ENCODE measurements around the gene ZNF324.
"Not testable (repeated sequence)": the region's sequence is repeated elsewhere in the genome, so short reads cannot be mapped to it uniquely, and the experiment has no call there.

ZNF324 gene

DNA sequence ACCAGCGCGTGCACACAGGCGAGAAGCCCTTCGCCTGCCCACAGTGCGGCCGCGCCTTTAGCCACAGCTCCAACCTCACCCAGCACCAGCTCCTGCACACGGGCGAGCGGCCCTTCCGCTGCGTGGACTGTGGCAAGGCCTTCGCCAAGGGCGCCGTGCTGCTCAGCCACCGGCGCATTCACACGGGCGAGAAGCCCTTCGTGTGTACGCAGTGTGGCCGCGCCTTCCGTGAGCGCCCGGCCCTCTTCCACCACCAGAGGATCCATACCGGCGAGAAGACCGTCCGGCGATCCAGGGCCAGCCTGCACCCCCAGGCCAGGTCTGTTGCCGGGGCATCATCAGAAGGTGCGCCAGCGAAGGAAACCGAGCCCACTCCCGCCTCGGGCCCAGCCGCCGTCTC is 4.9 kb downstream of the ZNF324 start:
- no peak for DNase-seq (ENCODE audit: low spot score)

DNA sequence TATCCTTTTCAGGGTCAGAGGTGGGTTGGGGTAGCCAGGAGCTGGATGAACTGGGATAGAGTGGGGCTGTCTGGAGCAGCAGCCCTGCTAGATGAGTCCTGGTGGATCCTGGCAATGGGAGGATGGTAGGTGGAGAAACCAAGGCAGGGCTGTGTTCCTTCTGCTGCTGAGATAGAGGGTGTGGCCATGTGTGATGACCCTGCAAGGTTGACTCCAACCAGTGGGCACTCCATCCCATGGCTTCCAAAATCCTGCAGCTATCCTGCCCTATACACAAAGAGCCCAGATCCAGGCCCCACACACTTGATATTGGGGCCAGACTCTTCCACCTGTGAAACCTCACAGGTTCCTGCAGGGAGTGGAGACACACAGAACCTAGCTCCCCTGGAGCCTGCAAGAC is 6.9 kb downstream of the ZNF324 start:
- no peak for DNase-seq (ENCODE audit: low spot score)

DNA sequence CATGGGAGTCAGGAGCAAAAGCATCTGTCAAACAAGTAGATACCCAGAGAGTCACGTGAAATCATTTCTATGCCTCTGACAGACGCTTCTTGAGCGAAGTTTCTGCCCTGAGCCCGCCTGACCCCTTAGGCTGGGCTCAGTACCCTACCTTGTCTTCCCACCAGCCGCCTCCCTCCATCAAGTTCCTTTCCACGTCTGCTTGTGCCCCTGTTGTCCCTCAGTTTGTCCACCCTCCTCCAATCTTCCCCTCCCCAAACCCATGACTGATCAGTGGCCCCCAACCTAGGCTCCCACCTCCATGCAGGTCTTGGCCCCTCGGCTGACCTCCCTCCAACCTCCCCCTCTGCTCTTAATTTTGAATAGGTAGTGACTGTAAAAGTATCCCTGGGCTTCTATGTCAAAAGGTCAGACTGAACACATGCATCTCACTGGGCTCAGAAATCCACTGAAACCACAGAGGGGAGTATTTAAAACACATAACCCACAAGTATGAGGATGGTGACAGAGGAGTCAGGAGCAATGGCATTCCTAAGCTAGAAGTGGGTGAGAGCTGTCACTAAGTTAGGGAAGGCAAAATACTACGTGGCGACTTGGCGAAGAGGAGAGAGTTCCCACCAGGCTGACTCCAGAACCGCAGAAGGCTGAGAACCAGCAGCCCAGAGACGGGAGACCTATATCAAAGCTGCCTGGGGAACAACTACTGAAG is 7.6 kb downstream of the ZNF324 start:
- DNase-seq (ENCODE audit: low spot score): peak; percentile 94

DNA sequence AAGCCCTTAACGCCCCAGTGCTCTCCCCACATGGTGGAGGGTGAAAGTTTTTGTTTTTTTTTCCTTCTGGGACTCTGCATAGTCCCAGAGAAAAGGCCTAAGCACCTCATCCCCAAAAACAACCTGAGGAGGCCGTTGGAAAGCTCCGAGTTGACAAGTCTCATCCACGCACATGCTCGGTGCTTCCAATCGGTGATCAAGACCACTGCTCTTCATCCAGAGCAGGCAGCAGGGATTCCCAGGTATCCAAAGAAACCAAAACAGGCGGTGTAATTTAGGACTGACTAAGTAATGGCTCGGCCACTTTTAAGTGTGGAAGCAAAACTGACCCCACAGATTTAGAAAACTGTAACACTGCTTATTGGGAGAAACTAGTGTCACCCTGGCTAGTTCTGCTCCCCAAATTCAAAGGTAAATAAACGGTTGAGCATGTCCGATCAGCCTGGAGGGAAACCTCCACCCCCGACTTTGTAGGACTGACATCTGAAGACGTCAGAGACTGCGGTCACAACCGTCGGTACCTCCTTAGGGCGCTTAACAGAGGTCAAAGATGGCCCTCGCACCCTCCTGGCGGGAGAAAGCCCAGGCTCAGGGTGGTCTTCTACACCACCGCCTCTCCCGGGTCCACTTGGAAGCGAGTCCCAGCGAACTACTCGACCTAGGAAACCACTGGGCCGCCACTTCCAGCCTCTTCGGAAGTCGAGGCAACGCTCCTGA is 8.3 kb downstream of the ZNF324 start:
- DNase-seq (ENCODE audit: low spot score): no peak

DNA sequence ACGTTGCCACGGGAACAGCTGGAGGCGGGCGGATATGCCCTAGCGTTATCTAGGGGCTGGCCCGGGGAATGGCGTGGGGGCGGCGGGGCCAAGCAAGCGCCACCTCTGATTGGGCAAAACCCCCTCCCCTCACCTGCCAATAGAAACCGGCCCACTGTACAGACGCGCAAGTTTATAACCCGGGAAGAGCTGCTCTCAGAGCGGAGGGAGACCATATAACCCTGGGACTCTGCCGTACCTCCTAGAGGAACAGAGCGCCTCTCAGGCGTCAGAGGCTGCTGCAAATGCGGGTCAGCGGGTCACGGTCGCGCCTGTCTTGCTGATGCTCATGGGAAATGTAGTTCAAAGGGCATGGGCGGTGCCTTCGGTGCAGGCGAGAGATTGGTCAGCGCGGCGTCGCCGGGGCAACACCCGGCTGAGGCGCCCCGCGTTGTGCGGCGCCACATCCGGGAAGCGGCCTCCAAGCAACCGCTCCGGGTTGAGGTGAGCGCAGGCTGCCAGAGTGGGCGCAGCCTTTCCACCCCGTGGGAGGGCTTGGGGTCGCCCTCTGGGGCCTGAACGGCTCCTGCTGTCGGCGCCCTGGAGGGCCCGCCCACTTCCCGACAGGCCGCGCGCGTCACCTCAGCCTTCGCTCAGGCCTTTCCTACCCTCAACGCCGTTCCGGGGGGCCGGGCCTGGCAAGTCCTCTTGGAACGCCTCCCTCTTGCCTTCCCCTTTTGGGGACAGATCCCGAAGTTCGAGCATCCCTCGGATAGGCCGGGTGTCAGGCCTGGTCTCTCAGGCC is 9.0 kb downstream of the ZNF324 start, which contains the start of gene ZNF446:
ZNF446 (plus strand) TSS at position 639 of the 784 bp plus-strand sequence. CDS start 867 bp downstream, outside the sequence.
- peak; percentile 98 for DNase-seq (ENCODE audit: low spot score)

DNA sequence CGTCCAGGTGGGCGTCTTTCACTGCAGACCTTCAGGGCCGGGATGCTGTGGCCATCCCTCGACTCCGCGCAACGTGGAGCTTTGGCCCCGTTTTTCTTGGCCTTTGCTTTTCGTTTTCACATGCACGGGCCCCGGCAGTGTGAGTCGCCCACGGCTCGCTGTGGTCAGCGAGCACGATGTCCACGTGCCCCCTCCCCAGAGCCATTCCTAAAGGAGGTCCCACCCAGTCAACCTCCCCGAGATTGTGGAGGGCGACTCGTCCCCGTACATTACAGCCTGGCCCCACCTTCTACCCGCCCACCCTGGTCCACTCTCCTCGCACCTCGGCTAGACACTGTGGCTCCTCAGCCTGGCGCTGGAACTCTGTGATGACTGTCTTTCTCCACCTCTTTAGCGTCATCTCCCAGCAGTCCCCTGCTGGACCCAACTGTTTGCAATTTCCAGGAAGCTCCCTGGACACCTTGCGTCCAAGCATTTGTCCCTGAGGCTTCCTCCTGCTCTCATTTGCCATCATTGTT is 9.7 kb downstream of the ZNF324 start:
- peak; percentile 62 for DNase-seq (ENCODE audit: low spot score)

DNA sequence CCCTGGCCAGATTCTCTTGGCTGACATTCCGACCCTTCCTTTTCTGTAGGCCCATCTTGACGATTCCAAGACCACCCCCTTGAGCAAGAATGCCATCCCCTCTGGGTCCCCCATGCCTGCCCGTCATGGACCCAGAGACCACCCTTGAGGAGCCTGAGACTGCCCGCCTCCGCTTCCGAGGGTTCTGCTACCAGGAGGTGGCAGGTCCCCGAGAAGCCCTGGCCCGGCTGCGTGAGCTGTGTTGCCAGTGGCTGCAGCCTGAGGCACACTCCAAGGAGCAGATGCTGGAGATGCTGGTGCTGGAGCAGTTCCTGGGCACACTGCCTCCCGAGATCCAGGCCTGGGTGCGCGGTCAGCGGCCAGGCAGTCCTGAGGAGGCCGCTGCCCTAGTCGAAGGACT is 10.2 kb downstream of the ZNF324 start:
- DNase-seq (ENCODE audit: low spot score): no peak

DNA sequence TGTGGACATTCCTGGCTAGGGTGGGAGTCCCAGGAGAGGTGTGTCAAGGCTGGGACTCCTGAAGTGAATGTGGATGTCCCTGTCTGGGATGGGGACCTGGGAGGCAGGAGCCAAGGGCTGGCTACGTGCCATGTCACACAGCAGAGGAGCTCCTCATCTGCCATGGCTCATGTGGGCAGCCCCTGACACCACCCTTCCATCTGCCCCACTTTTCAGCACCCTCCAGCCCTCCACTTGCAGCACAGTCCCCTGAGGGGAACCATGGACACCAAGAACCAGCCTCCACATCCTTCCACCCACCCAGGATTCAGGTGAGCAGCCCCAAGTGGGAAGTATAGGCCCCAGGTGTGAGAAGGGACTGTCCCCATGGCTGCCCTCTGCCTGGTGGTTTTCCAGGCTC is 11.0 kb downstream of the ZNF324 start:
- DNase-seq (ENCODE audit: low spot score): no peak

DNA sequence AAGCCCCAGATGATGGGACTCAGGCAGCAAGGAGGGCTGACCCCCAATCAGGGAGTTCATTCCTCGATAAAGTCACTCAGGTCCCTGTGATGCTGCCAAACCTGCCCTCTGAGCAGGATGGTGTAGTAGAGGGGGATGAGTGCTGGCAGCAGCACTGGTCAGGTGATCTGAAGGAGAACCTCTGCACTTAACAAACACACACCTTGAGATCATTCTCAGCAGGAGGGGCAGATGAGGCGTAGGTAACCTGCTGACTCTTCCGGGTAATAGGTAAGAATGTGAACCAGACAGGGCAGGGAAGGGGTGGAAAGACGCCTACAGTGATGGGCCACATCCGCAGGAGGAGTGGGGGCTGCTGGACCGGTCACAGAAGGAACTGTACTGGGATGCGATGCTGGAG is 12.4 kb downstream of the ZNF324 start:
- DNase-seq (ENCODE audit: low spot score): no peak

DNA sequence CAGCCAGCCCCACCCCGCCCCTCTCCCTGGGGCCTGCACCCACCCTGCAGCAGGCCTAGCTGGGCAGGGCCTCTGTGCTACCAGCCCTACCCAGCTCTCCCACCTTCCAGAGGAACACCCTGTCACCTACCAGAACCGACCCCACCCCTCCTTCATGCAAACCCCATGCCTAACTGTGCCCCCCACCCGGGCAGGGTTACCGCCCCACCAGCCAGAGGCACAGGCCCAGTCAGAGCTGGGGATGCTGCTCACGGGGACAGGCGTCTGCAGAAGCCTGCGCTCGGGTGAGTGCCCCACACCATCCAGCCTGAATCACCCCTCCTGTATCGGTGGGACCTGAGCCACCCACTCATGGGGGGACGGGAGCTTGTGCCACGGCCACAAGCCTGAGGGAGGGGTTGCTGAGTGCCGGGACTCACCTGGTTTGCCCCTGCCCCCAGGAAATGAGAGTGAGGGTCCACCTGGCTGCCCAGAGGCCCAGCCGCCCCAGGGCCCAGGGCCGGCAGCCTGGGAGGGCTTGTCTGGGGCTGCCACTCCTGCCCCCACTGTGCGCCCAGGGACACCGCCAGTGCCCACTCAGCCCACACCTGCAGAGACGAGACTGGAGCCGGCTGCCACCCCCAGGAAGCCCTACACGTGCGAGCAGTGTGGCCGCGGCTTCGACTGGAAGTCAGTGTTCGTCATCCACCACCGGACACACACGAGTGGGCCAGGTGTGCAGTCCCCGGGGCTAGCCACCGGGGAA is 13.0 kb downstream of the ZNF324 start:
- DNase-seq (ENCODE audit: low spot score): no peak

DNA sequence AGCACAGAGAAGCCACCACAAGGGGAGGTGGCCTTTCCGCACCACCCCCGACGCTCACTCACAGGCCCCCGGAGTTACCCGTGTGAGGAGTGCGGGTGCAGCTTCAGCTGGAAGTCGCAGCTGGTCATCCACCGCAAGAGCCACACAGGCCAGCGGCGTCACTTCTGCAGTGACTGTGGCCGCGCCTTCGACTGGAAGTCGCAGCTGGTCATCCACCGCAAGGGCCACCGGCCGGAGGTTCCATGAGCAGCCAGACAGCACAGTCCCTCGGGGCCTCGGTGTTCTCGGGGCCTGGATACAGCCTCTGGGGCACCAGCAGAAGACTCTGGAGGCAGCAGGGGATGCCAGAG is 13.6 kb downstream of the ZNF324 start:
- DNase-seq (ENCODE audit: low spot score): no peak

DNA sequence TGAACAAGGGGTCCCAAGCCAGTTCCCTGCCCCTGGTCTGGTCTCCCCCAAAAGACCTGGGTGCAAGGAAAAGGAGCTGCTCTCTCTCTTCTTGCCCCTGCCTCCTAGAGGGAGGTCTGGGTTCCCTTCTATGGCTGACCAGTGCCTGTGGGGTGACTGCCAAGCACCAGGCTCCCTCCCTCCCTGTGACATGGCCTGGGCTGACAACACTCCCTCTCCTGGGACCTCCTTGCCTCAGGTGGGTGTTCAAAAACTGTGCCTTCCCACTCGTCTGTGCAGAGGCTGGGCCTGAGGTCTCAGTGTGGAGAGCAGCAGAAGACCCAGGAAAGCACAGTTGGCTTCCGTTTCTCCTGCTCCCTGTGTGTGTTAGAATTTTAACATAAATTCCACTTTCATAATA is 14.0 kb downstream of the ZNF324 start:
- DNase-seq (ENCODE audit: low spot score): no peak

DNA sequence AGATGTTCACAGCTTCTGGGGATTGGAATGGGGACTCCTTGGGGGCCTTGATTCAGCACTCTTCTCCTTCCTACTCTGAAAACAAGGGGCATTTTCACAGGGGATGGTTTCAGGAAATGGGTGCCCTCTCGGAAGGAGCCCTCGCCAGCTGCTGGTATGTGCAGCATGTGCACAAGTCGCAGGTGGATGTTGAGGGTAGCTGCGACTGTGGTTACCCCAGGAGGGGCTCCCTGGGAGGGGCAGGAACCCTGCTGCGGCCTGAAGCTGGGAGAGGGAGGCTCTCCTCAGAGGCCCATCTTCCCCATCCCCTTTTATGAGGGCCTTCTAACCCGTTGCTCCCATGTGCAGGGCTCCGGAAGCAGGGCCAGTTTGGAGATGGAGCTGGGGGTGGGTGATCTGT is 15.5 kb downstream of the ZNF324 start:
- no peak for DNase-seq (ENCODE audit: low spot score)

DNA sequence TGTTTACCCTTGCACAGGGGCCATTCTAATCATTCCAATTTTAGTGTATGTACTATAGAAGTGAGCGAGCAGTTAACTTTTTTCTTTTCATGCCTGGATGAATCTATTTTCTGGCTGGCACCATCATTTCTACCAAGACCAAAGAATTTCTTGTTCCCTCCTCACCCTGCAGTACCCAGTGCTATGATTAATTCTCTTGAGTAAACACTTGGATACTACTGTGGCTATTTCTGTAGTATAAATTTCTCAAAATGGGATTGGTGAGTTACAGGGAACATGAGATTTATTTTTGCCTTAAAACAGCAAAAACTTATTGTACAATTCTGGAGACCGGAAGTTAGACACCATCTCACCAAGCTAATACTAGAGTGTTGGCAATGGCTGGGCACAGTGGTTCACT is 16.9 kb downstream of the ZNF324 start:
- peak; percentile 65 for DNase-seq (ENCODE audit: low spot score)

DNA sequence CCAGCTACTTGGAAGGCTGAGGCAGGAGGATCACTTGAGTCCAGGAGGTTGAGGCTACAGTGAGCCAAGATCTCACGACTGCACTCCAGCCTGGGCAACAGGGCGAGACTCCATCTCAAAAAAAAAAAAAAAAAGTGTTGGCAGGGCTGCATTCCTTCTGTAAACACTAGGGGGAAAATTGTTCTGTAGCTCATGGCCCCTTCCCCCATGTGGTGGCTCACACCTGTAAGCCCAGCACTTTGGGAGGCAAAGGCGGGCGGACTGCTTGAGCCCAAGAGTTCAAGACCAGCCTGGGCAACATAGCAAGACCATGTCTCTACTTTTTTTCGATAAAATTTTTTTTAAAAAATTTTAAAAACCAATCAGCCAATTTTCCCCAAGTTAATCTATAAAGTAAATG is 17.5 kb downstream of the ZNF324 start:
- DNase-seq (ENCODE audit: low spot score): not testable (repeated sequence)

DNA sequence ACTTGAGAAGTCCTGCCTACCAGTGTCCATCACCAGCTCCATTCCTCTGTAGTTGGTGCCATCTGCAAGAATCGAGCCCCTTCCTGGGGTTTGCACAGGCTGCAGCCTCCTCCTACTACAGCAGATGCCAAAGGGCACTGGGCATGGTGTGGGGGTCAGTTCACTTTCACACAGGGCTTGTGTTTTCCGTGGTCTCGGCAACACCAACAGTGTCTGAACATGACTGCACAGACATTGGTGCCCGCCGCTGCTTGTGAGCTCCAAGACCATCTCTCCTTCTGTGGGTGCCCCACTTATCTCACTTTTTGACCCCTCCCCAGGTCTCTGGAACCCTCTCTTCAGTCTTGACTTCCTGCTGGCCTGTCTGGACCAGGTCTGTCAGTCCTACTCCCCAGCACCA is 24.5 kb downstream of the ZNF324 start:
- DNase-seq (ENCODE audit: low spot score): no peak

DNA sequence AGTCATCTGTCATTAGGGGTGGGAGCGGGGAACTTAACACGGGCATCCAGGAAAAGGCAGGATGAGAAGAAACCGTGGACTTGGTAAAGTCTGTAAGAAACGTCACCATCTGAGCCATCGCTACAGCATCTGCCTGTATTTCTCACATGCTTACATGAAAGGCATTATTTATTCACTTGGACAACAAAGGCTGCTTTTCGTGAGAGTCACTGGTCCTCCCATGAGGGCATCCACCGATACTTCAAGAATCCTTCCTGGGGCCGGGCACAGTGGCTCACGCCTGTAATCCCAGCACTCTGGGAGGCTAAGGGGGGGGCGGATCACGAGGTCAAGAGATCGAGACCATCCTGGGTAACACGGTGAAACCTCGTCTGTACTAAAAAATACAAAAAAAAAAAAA is 25.4 kb downstream of the ZNF324 start:
- DNase-seq (ENCODE audit: low spot score): no peak

DNA sequence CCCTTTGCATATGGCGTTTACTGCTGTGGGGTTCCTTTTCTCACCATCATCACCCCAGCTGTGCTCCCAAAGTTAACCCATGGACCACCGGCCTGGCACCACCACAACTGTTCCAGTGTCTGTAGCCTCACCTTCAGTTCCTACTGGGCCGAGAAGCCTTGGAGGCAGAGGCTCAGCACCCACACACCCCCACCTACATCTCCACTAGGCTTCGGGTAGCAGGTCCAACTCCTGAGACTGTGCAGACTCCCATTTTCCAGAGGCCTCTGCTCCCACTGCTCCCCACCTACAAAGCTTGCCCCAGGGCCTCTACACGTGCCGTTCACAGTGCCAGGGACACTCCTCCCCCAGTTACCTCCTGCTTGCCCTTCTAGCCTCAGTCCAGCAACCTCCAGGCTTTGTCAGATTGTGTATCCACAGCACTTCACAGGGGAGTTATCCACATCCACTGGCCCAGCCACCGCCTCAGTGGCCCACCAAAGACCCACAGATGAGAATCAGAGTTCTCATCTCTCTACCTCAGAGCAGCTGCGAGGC is 30.8 kb downstream of the ZNF324 start:
- no peak for DNase-seq (ENCODE audit: low spot score)

DNA sequence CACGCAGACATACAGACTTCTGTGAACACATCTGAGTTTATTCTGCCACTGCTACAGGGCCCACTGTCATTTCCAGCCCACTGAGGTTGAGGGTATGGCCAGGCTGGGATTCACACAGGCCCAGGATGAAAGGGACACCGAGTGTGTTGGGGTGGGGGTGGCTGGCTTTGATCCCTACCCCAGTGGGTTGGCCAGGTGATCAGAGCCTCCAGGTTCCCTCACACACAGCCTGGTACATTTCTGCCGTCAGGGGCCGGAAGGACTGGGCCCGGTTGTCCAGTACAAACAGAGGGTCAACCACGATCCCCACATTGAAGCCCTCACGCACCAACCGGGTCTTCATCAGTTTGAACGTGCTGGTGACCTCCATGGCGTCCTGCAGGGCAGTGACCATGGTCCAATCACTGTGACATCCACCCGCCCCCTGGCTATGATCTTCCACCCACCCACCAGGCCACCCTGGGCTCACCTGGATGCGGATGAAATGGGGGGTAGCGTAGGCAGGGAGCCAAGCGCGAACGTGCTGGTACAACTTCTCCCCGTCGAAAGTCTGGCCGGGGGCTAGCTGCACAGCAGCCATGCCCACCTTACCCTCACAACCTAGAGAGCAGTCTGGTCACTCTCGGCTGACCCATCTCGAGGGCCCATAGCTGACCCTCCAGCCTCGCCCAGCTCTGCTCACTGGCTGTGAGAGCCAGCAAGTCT is 31.6 kb downstream of the ZNF324 start:
- no peak for DNase-seq (ENCODE audit: low spot score)

DNA sequence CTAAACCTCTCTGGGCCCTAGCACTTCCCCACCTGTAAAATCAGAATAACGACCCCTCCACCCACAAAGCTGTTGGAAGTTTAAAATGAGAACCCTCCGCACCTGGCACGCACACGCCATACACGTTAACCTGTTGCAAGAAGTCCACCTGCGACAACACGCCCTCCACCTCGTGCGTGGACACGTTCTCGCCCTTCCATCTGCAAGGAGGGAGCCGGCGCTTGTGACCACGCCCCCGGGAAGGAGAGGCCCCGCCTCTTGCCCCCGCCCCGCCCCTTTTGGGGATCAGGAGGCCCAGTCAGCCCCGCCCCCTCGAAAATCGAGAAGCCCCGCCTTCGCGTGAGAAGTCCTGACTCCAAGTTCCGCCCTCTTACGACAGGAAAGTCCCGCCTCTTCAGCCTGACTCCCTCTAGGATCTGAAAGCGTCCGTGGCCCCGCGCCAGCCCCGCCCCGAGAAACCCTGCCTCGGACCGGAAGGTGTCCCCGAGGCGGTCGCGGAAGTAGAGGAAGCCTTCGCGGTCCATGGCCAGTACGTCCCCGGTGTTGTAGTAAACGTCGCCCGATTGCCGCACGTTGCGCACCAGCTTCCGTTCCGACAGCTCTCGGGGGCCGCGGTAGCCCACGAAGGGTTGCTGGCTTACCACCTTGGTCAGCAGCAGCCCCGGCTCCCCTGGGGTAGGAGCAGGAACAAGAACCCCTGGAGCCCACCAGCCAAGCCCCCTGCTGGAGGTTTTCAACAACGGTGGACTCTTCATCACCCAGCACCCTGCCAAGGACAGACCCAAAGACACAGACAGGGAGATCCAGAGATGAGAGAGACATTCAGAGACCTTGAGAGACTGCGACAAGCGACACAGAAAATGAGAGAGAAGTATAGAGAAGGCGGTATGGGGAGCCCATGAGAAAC is 32.4 kb downstream of the ZNF324 start:
- DNase-seq (ENCODE audit: low spot score): peak; percentile 98

All from hepatic stellate cell (primary cell).